PC-3 (cell line): ENCODE measurements around the gene CYB561D1. TPM values are rescaled to one million over a fixed set of nuclear protein-coding genes. Genes with fewer than 3 reads are reported as not detected.
"Not testable (repeated sequence)": the region's sequence is repeated elsewhere in the genome, so short reads cannot be mapped to it uniquely, and the experiment has no call there.

Source experiments
- ATAC-seq: fragments of 200-7000 bp; cut with Tn5 transposase; 2 replicates; pipeline ENCODE4 v1.9.1; 2020; ENCODE audit warnings: mild to moderate bottlenecking, moderate library complexity
- BruUV-seq: library from RNA; stranded (reverse); fragments of 400-500 nt; replicated peaks from 2 replicates; lab custom pipeline; 2021; lab: Mats Ljungman, UMichigan
- CTCF ChIA-PET: fragments of 300-600 bp; sonication (Branson Sonifier 250); formaldehyde crosslinking; loops from one replicate; lab custom pipeline; 2022; ENCODE audit warnings: antibody characterized with exemption; lab: Charles Lee
- POLR2A ChIA-PET: fragments of 300-600 bp; sonication (Branson Sonifier 250); formaldehyde crosslinking; loops from one replicate; lab custom pipeline; 2022; ENCODE audit warnings: antibody characterized with exemption; ENCODE audit not compliant: unreplicated experiment; lab: Charles Lee
- DNase-seq: peaks from one replicate; pipeline ENCODE4 v3.0.0-alpha.2; 2015
- H2AFZ ChIP-seq: fragments of 300-600 bp; sonication (generic); 2 replicates; pipeline ENCODE4 v1.6.0; 2016; ENCODE audit warnings: antibody characterized with exemption, low read length
- H3F3A ChIP-seq: fragments of 300-600 bp; sonication (generic); one replicate; pipeline ENCODE4 v1.6.0; 2017; ENCODE audit warnings: antibody characterized with exemption, low read length, control low read depth, mild to moderate bottlenecking; ENCODE audit not compliant: unreplicated experiment
- H3K27ac ChIP-seq: fragments of 300-600 bp; sonication (generic); 2 replicates; pipeline ENCODE4 v1.5.1; 2016; ENCODE audit warnings: mild to moderate bottlenecking, low read length
- H3K27me3 ChIP-seq: fragments of 300-600 bp; sonication (generic); 2 replicates; pipeline ENCODE4 v1.6.1; 2016; ENCODE audit warnings: low read length, mixed read lengths
- H3K36me3 ChIP-seq: fragments of 300-600 bp; sonication (generic); 2 replicates; pipeline ENCODE4 v1.6.1; 2016; ENCODE audit warnings: low read depth, mixed run types, low read length, mixed read lengths
- H3K4me1 ChIP-seq: fragments of 300-600 bp; sonication (generic); 2 replicates; pipeline ENCODE4 v1.5.1; 2016; ENCODE audit warnings: low read length; ENCODE audit not compliant: insufficient read depth
- H3K4me2 ChIP-seq: fragments of 300-600 bp; sonication (generic); 2 replicates; pipeline ENCODE4 v1.6.0; 2016; ENCODE audit warnings: low read length
- H3K4me3 ChIP-seq: fragments of 300-600 bp; sonication (generic); 2 replicates; pipeline ENCODE4 v1.5.1; 2016; ENCODE audit warnings: mild to moderate bottlenecking, low read length, mixed read lengths
- H3K79me2 ChIP-seq: fragments of 300-600 bp; sonication (generic); 2 replicates; pipeline ENCODE4 v1.6.1; 2017; ENCODE audit warnings: low read length, mixed read lengths
- H3K9ac ChIP-seq: fragments of 300-600 bp; sonication (generic); 2 replicates; pipeline ENCODE4 v1.6.0; 2016; ENCODE audit warnings: mild to moderate bottlenecking, low read length
- H3K9me2 ChIP-seq: fragments of 300-600 bp; sonication (generic); replicated peaks from 2 replicates; pipeline ENCODE4 v1.6.1; 2016; ENCODE audit warnings: mixed run types, low read length, mixed read lengths
- H3K9me3 ChIP-seq: fragments of 300-600 bp; sonication (generic); 2 replicates; pipeline ENCODE4 v1.6.1; 2016; ENCODE audit warnings: low read length, mixed read lengths
- H4K20me1 ChIP-seq: fragments of 300-600 bp; sonication (generic); 2 replicates; pipeline ENCODE4 v1.6.1; 2016; ENCODE audit warnings: low read length, mixed read lengths
- EZH2 ChIP-seq: fragments of 300-600 bp; sonication (generic); IDR thresholded peaks from one replicate; pipeline ENCODE4 v1.6.1; 2017; ENCODE audit warnings: antibody characterized with exemption, mild to moderate bottlenecking, low read length; ENCODE audit not compliant: unreplicated experiment
- EZH2phosphoT487 ChIP-seq: fragments of 300-600 bp; sonication (generic); IDR thresholded peaks from 2 replicates; pipeline ENCODE4 v1.6.1; 2018; ENCODE audit warnings: mild to moderate bottlenecking, antibody characterized with exemption, low read length, borderline replicate concordance
- intact Hi-C: fragments of 100-400 bp; cut with micrococcal nuclease; formaldehyde crosslinking; loops from 2 replicates; pipeline ENCODE4 v1.9.0; 2023
- total RNA-seq: library from RNA; depleted of rRNA; stranded (reverse); fragments of >200 nt; gene quantifications from 2 replicates; pipeline ENCODE4 v1.2.3, GENCODE V29; 2014
- TF ChIP-seq, protein P1 (sequence below): fragments of 300-600 bp; sonication (generic); conservative IDR thresholded peaks from 2 replicates; pipeline ENCODE4 v1.5.1; 2017; ENCODE audit warnings: antibody characterized with exemption, low read depth, mild to moderate bottlenecking, low read length

Gene CYB561D1
- total RNA-seq, 1 experiment from 2014 or later, result 2.7 TPM

DNA sequence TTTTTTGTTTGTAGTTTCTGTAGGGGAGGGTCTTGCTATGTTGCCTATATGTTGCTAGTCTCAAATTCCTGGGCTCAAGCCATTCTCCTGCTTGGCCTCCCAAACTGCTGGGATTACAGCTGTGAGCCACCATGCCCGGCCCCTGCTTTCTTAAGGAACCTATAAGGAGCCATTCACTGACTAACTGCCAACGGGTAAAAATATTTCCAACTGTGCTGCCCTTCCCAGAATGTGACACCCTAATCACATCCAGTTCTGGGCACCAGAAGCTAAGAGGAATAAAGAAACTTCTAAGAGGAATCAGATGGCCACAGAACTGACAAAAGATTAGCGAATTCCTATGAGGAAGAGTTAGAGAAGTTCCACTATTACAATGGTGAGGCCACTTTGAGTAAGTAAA is 21.1 kb upstream of the CYB561D1 start:
- ChIA-PET CTCF (no interaction called here), POLR2A (no interaction called here)
- DNase-seq, result no peak
- intact Hi-C loops, result no loop called here
- Histone ChIP-seq H3K9me2 (no peaks in the 10 kb centered on the region), H3K27ac (no peak overlapping the region), H3K4me3 (no peak overlapping the region), H3K4me1 (no peaks in the 10 kb centered on the region), H3K79me2 (no peaks in the 10 kb centered on the region), H3K4me2 (no peak overlapping the region), H3K27me3 (peaks cover 86% of the 10 kb centered on the region), H3K36me3 (no peaks in the 10 kb centered on the region), H3K9me3 (no peaks in the 10 kb centered on the region), H3K9ac (no peak overlapping the region), H2AFZ (no peak overlapping the region), H4K20me1 (no peaks in the 10 kb centered on the region), H3F3A (no peaks in the 10 kb centered on the region)
- BruUV-seq, result no TSS peak
- TF ChIP-seq EZH2, result no peak
- TF ChIP-seq, protein P1, sequence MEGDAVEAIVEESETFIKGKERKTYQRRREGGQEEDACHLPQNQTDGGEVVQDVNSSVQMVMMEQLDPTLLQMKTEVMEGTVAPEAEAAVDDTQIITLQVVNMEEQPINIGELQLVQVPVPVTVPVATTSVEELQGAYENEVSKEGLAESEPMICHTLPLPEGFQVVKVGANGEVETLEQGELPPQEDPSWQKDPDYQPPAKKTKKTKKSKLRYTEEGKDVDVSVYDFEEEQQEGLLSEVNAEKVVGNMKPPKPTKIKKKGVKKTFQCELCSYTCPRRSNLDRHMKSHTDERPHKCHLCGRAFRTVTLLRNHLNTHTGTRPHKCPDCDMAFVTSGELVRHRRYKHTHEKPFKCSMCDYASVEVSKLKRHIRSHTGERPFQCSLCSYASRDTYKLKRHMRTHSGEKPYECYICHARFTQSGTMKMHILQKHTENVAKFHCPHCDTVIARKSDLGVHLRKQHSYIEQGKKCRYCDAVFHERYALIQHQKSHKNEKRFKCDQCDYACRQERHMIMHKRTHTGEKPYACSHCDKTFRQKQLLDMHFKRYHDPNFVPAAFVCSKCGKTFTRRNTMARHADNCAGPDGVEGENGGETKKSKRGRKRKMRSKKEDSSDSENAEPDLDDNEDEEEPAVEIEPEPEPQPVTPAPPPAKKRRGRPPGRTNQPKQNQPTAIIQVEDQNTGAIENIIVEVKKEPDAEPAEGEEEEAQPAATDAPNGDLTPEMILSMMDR, result no peak
- TF ChIP-seq EZH2phosphoT487, result no peak
- no peak for ATAC-seq

DNA sequence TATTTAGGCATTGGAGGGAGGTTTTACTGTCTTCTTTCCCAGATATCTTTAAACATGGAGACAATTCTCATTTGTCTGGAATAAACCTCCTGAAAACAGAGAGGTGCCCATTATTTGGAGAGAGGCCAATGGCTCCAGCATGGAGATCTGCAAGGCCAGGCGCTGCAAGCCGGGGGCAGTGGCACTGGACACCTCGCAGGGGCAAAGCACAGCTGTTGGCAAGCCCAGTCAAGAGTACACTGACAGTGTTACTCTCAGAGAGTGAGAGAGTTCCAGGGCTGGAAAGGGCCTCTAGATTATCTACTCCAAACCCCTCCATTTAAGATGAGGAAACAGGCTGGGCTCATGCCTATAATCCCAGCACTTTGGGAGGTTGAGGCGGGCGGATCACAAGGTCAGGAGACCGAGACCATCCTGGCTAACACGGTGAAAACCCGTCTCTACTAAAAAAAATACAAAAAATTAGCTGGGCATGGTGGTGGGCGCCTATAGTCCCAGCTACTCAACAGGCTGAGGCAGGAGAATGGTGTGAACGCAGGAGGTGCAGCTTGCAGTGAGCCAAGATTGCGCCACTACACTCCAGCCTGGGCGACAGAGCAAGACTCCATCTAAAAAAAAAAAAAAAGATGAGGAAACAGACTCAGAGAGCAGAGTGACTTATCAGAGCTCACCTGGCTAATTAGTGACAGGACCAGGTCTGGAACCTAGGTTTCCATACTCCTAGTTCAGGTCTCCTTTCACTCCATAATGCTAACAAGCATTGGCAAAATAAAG is 20.4 kb upstream of the CYB561D1 start:
- H3K4me2 ChIP-seq, H3K9me2 ChIP-seq, H4K20me1 ChIP-seq, intact Hi-C loops, CTCF ChIA-PET, H2AFZ ChIP-seq, POLR2A ChIA-PET, H3K27ac ChIP-seq, H3K4me1 ChIP-seq, H3K4me3 ChIP-seq, H3K9ac ChIP-seq, DNase-seq, H3F3A ChIP-seq, ATAC-seq, BruUV-seq, H3K79me2 ChIP-seq, H3K36me3 ChIP-seq, H3K9me3 ChIP-seq: not testable (repeated sequence)
- peaks cover 79% of the 10 kb centered on the region for H3K27me3 ChIP-seq

- POLR2A ChIA-PET, result no interaction called here
- intact Hi-C loops, result no loop called here
Measured at GRCh38 chr1:109474697-109475096, 19.2 kb upstream of the CYB561D1 start.

More at GRCh38 chr1:109474697-109475096, 19.2 kb upstream of the CYB561D1 start:
- no peaks in the 10 kb centered on the region for H3K9me2 ChIP-seq
- H3K4me3 ChIP-seq, result no peak overlapping the region
- no peaks in the 10 kb centered on the region for H4K20me1 ChIP-seq
- H3K79me2 ChIP-seq, result no peaks in the 10 kb centered on the region
- CTCF ChIA-PET, result interaction anchor here (0.7 kb wide), 1 partner anchor 19 kb away, joined by 3 read pairs; the partner anchor contains the start of gene CYB561D1
- H3F3A ChIP-seq, result no peaks in the 10 kb centered on the region
- no peak for ATAC-seq
- H3K4me2 ChIP-seq, result no peak overlapping the region
- DNase-seq, result no peak
- BruUV-seq, result no TSS peak
- no peak overlapping the region for H3K27ac ChIP-seq
- H3K36me3 ChIP-seq, result no peaks in the 10 kb centered on the region
- H3K27me3 ChIP-seq, result peaks cover 70% of the 10 kb centered on the region
- no peaks in the 10 kb centered on the region for H3K9me3 ChIP-seq
- no peak overlapping the region for H2AFZ ChIP-seq
- no peaks in the 10 kb centered on the region for H3K4me1 ChIP-seq
- TF ChIP-seq EZH2 (no peak), EZH2phosphoT487 (no peak)
- TF ChIP-seq, protein P1, result no peak
- no peak overlapping the region for H3K9ac ChIP-seq
